K562 (cell line): ENCODE data around the gene GCHFR. TPM values are rescaled to one million over a fixed set of nuclear protein-coding genes. Genes with fewer than 3 reads are reported as not detected.

Experiments used
- CBFA2T3 ChIP-seq: fragments of 450-650 bp; IDR thresholded peaks from 2 replicates; pipeline ENCODE4 v1.6.1; 2017
- CBX3 ChIP-seq, 2 experiments: IDR thresholded peaks; 1 replicate in 1 of 2; 2 replicates in 1 of 2; pipeline ENCODE4 v1.6.1; 2012; ENCODE audit warnings: inconsistent platforms in 2 of 2, low read length in 2 of 2, borderline replicate concordance in 1 of 2, control low read depth in 1 of 2
- ERF ChIP-seq: fragments of 450-650 bp; formaldehyde crosslinking; IDR thresholded peaks from 2 replicates; pipeline ENCODE4 v1.4.0; 2020; ENCODE audit warnings: mild to moderate bottlenecking, mixed read lengths
- GABPB1 ChIP-seq: sonication (generic); formaldehyde crosslinking; IDR thresholded peaks from 2 replicates; pipeline ENCODE4 v1.8.0; 2022; ENCODE audit warnings: mild to moderate bottlenecking, missing genetic modification reagents
- JUND ChIP-seq, 2 experiments: IDR thresholded peaks; 2 replicates in 1 of 2; 3 replicates in 1 of 2; pipeline ENCODE4 v1.6.1; 2011; ENCODE audit warnings: borderline replicate concordance in 2 of 2, low read depth in 2 of 2, low read length in 2 of 2, improper control_type of control experiment in 1 of 2, missing biosample characterization in 1 of 2, missing genetic modification characterization in 1 of 2, missing genetic modification reagents in 1 of 2
- KDM1A ChIP-seq, 2 experiments: fragments of 450-650 bp; IDR thresholded peaks; 2 replicates each; pipeline ENCODE4 v1.6.1; 2016; ENCODE audit warnings: mild to moderate bottlenecking in 2 of 2
- NFIX ChIP-seq: fragments of 250-450 bp; sonication (Bioruptor Pico); IDR thresholded peaks from 2 replicates; pipeline ENCODE4 v1.4.0; 2020; ENCODE audit warnings: low read depth, mild to moderate bottlenecking, moderate library complexity
- NFRKB ChIP-seq: fragments of 450-650 bp; IDR thresholded peaks from 2 replicates; pipeline ENCODE4 v1.6.1; 2016; ENCODE audit warnings: low read depth
- RAD21 ChIP-seq, 2 experiments: fragments of 250-450 bp in 1 of 2; fragments of 450-650 bp in 1 of 2; sonication (Bioruptor Pico) in 1 of 2; formaldehyde crosslinking in 1 of 2; IDR thresholded peaks in 1 of 2; conservative IDR thresholded peaks in 1 of 2; 2 replicates each; pipeline versions ENCODE4 v1.4.0 to v1.8.0; 2020 to 2022; ENCODE audit warnings: mild to moderate bottlenecking in 2 of 2, moderate library complexity in 1 of 2
- SRSF3 ChIP-seq: fragments of 200-400 bp; formaldehyde crosslinking; IDR thresholded peaks from 2 replicates; pipeline ENCODE4 v1.6.1; 2016; ENCODE audit warnings: mild to moderate bottlenecking, low read length, moderate library complexity; ENCODE audit not compliant: insufficient read depth
- TGIF2 ChIP-seq: sonication (generic); formaldehyde crosslinking; IDR thresholded peaks from 2 replicates; pipeline ENCODE4 v1.8.1; 2022; ENCODE audit warnings: mild to moderate bottlenecking, missing genetic modification reagents, moderate library complexity
- polyA plus RNA-seq, 8 experiments: library from polyadenylated mRNA; depleted of rRNA in 4 of 8; stranded (reverse) in 5 of 8; unstranded in 3 of 8; fragments of >200 nt; fragmentation: Nextera tagmentation in 2 of 8; fragmentation: Illumina TruSeq in 1 of 8; extraction: Ambion mirVana in 2 of 8; extraction: Trizol in 1 of 8; gene quantifications; 2 replicates each; pipeline versions ENCODE4 v1.2.1 to v1.2.3, GENCODE V29; 2011 to 2014; ENCODE audit warnings: inconsistent platforms in 1 of 8, missing spikeins in 1 of 8
- total RNA-seq, 7 experiments: library from RNA; depleted of rRNA in 6 of 7; stranded (reverse); fragments of >200 nt in 6 of 7; fragmentation: Illumina TruSeq in 2 of 7; extraction: Trizol in 2 of 7; gene quantifications; 2 replicates each; pipeline versions ENCODE4 v1.2.1 to v1.2.3, GENCODE V29; 2011 to 2021; ENCODE audit warnings: low replicate concordance in 1 of 7
- TF ChIP-seq, protein P1 (sequence below): fragments of 150-350 bp; conservative IDR thresholded peaks from 2 replicates; pipeline ENCODE4 v1.6.1; 2014; ENCODE audit warnings: low read length
- TF ChIP-seq, protein P2 (sequence below), 2 experiments: fragments of 450-650 bp; IDR thresholded peaks; 2 replicates each; pipeline ENCODE4 v1.6.1; 2016
- TF ChIP-seq, protein P3 (sequence below): fragments of 450-650 bp; formaldehyde crosslinking; IDR thresholded peaks from 2 replicates; pipeline ENCODE4 v1.4.0; 2020; ENCODE audit warnings: mild to moderate bottlenecking, moderate library complexity

Gene GCHFR
- total and polyA plus RNA-seq, 9 of the 15 experiments (the other 6 are each of a cell fraction or from before 2014, with no cell fraction given), result 8.7 to 83.5 (median 20.8) TPM

DNA sequence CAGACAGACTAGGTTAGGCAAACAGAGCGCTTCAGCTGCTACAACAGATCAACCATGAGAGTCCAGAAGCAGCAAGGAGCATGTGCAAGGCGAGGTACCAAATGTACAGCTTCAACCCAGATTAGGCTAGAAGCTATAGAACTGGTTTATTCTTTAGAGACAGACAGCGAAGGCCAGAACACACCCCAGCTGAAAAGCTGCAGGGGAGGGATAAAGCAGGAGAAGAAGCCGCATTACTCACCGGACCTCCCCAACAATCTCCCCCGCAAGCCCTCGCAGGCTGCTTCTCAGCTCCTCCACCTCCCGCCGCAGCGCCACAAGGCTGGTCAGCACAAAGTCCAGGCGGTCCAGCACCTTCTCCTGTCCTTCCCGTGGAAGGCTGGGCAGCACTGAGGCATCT, 12.1 kb upstream of the GCHFR start (continued):
- TF ChIP-seq KDM1A (IDR thresholded peaks at IDR 0.05) (peak in 1 of 2 experiments; percentile 8; a peak in 1 of 4 replicates), CBFA2T3 (peak; percentile 79), CBX3 (IDR thresholded peaks at IDR 0.05; ENCODE audit: borderline replicate concordance in 1 of 2, low read length in 2 of 2) (peak in 1 of 2 experiments; percentile 14; a peak in 1 of 3 replicates), NFRKB (no peak), JUND (IDR thresholded peaks at IDR 0.05; ENCODE audit: borderline replicate concordance, low read depth, low read length) (peak; percentile 72), JUND (tag; IDR thresholded peaks at IDR 0.05; ENCODE audit: borderline replicate concordance, low read depth, low read length) (peak; percentile 48; the same call in 1 of the 3 replicates), RAD21 (CRISPR knock-in tag; conservative IDR thresholded peaks at IDR 0.05 in 1 of 2, IDR thresholded peaks at IDR 0.05 in 1 of 2) (no peak), TGIF2 (no peak), NFIX (no peak), ERF (no peak), SRSF3 (no peak), GABPB1 (CRISPR knock-in tag) (no peak)
- TF ChIP-seq, protein P1, sequence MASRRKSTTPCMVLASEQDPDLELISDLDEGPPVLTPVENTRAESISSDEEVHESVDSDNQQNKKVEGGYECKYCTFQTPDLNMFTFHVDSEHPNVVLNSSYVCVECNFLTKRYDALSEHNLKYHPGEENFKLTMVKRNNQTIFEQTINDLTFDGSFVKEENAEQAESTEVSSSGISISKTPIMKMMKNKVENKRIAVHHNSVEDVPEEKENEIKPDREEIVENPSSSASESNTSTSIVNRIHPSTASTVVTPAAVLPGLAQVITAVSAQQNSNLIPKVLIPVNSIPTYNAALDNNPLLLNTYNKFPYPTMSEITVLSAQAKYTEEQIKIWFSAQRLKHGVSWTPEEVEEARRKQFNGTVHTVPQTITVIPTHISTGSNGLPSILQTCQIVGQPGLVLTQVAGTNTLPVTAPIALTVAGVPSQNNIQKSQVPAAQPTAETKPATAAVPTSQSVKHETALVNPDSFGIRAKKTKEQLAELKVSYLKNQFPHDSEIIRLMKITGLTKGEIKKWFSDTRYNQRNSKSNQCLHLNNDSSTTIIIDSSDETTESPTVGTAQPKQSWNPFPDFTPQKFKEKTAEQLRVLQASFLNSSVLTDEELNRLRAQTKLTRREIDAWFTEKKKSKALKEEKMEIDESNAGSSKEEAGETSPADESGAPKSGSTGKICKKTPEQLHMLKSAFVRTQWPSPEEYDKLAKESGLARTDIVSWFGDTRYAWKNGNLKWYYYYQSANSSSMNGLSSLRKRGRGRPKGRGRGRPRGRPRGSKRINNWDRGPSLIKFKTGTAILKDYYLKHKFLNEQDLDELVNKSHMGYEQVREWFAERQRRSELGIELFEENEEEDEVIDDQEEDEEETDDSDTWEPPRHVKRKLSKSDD, result no peak
- TF ChIP-seq, protein P2, sequence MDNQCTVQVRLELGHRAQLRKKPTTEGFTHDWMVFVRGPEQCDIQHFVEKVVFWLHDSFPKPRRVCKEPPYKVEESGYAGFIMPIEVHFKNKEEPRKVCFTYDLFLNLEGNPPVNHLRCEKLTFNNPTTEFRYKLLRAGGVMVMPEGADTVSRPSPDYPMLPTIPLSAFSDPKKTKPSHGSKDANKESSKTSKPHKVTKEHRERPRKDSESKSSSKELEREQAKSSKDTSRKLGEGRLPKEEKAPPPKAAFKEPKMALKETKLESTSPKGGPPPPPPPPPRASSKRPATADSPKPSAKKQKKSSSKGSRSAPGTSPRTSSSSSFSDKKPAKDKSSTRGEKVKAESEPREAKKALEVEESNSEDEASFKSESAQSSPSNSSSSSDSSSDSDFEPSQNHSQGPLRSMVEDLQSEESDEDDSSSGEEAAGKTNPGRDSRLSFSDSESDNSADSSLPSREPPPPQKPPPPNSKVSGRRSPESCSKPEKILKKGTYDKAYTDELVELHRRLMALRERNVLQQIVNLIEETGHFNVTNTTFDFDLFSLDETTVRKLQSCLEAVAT (IDR thresholded peaks at IDR 0.05), result 0 out of 4 replicates have a peak, but pooled peaks of 1 of the 2 experiments have one; percentile 44
- TF ChIP-seq, protein P3, sequence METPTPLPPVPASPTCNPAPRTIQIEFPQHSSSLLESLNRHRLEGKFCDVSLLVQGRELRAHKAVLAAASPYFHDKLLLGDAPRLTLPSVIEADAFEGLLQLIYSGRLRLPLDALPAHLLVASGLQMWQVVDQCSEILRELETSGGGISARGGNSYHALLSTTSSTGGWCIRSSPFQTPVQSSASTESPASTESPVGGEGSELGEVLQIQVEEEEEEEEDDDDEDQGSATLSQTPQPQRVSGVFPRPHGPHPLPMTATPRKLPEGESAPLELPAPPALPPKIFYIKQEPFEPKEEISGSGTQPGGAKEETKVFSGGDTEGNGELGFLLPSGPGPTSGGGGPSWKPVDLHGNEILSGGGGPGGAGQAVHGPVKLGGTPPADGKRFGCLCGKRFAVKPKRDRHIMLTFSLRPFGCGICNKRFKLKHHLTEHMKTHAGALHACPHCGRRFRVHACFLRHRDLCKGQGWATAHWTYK (CRISPR knock-in tag), result no peak
